SU-DHL-6 (cell line): ENCODE data around the gene AATF.

Experiments
- H2AFZ ChIP-seq: fragments of 200-600 bp; sonication (generic); 2 replicates; pipeline ENCODE4 v1.6.1; 2014; ENCODE audit warnings: low read depth, mild to moderate bottlenecking, moderate library complexity, mixed read lengths, antibody characterized with exemption, low read length; ENCODE audit not compliant: severe bottlenecking
- H3F3A ChIP-seq: fragments of 200-600 bp; shearing (Covaris generic); 2 replicates; pipeline ENCODE4 v1.6.0; 2016; ENCODE audit warnings: antibody characterized with exemption, mild to moderate bottlenecking; ENCODE audit not compliant: insufficient read depth
- H3K27ac ChIP-seq: fragments of 200-600 bp; sonication (generic); 2 replicates; pipeline ENCODE4 v1.5.1; 2016; ENCODE audit warnings: low read depth, mild to moderate bottlenecking, low read length, moderate library complexity, mixed read lengths
- H3K27me3 ChIP-seq: fragments of 200-600 bp; sonication (generic), shearing (Covaris generic); 2 replicates; pipeline ENCODE4 v1.6.0; 2014; ENCODE audit warnings: mild to moderate bottlenecking, low read length
- H3K36me3 ChIP-seq: fragments of 200-600 bp; sonication (generic); 2 replicates; pipeline ENCODE4 v1.6.1; 2014; ENCODE audit warnings: mild to moderate bottlenecking, low read length, mixed read lengths
- H3K4me2 ChIP-seq: fragments of 300-600, 200-600 bp; shearing (Covaris generic), sonication (generic); 2 replicates; pipeline ENCODE4 v1.6.0; 2014; ENCODE audit warnings: low read length, low read depth, mild to moderate bottlenecking; ENCODE audit not compliant: poor library complexity, severe bottlenecking
- H3K4me3 ChIP-seq: fragments of 200-600 bp; sonication (generic); 2 replicates; pipeline ENCODE4 v1.5.1; 2014; ENCODE audit warnings: antibody characterized with exemption, low read length, mild to moderate bottlenecking, mixed read lengths; ENCODE audit not compliant: insufficient read depth, poor library complexity, severe bottlenecking
- H3K79me2 ChIP-seq: fragments of 200-600 bp; sonication (generic); 2 replicates; pipeline ENCODE4 v1.6.1; 2014; ENCODE audit warnings: mild to moderate bottlenecking, low read length, moderate library complexity; ENCODE audit not compliant: insufficient read depth
- H3K9ac ChIP-seq: fragments of 200-600 bp; sonication (generic); 2 replicates; pipeline ENCODE4 v1.7.0; 2014; ENCODE audit warnings: mild to moderate bottlenecking, low read length
- H3K9me2 ChIP-seq: fragments of 200-600 bp; sonication (generic); replicated peaks from 2 replicates; pipeline ENCODE4 v1.6.1; 2014; ENCODE audit warnings: low read length; ENCODE audit not compliant: insufficient read depth
- H3K9me3 ChIP-seq: fragments of 200-600 bp; sonication (generic); 2 replicates; pipeline ENCODE4 v1.6.1; 2014; ENCODE audit warnings: low read length, mixed read lengths; ENCODE audit not compliant: insufficient read depth
- H4K20me1 ChIP-seq: fragments of 200-600 bp; sonication (generic); 2 replicates; pipeline ENCODE4 v1.6.1; 2014; ENCODE audit warnings: low read depth, mild to moderate bottlenecking, antibody characterized with exemption, low read length, moderate library complexity, mixed read lengths
- CTCF ChIP-seq: fragments of 200-600 bp; sonication (generic); IDR thresholded peaks from one replicate; pipeline ENCODE4 v1.5.1; 2017; ENCODE audit warnings: antibody characterized with exemption, mild to moderate bottlenecking, low read length, moderate library complexity; ENCODE audit not compliant: insufficient read depth, poor library complexity, severe bottlenecking
- EZH2phosphoT487 ChIP-seq: fragments of 200-600 bp; sonication (generic), shearing (Covaris generic); conservative IDR thresholded peaks from 2 replicates; pipeline ENCODE4 v1.6.1; 2018; ENCODE audit warnings: mild to moderate bottlenecking, antibody characterized with exemption, low read length, moderate library complexity, mixed read lengths

AATF gene

DNA sequence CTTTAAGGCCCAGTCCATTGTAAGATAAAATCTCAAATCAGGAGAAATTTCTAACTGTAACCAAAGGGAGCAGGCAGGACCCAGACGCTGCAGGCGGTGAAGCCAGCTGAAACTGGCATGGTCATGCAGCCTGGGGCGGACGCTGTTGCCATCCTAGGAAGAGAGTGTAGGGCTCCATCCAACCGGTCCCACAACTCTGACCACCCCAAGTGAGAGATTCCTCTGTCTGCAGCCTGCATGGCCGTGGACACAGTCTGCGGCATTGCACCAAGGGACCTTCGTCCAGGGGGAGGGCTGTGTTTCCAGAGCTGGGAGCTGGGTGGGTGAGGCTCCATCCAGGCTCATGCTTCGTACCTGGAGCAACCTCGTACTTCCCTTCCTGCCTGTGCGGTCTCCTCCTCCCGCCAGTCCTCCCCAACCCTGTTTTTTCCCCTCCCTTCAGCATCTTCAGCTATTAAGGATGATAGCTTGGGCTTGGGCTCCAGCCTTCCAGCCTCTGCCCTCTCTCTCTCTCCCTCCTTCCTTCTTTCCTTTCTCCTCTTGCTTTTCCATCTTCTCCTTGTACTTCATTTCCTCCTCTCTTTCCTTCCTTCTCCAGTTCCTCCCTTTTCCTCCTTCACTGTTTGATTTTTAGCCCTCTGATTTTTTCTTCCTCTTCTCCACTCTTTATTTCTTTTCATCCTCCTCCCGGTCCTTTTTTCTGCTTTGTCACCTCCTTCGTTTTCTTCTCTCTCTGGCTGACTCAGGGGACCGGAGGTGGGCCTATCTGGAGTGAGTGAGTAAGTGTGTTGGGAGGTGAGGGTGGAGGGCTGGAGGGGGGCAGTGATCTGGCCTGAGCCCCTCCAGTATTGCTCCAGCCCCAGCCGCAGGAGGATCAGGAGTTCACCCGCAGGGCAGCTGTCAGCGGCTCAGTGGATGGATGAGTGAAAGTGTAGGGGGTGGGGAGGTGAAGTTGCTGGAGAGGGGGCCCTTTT lies 28.4 kb upstream of the AATF start:
- Histone ChIP-seq H3K9me2 (no peaks in the 10 kb centered on the region), H3K27ac (no peak overlapping the region), H3K9me3 (no peaks in the 10 kb centered on the region), H3K4me2 (no peak overlapping the region), H4K20me1 (no peaks in the 10 kb centered on the region), H2AFZ (no peak overlapping the region), H3F3A (no peaks in the 10 kb centered on the region), H3K79me2 (no peaks in the 10 kb centered on the region), H3K4me3 (no peak overlapping the region), H3K27me3 (no peaks in the 10 kb centered on the region), H3K9ac (no peak overlapping the region), H3K36me3 (no peaks in the 10 kb centered on the region)
- no peak for TF ChIP-seq CTCF
- TF ChIP-seq EZH2phosphoT487, result no peak

GRCh38 chr17:36921095-36921851 lies 27.5 kb upstream of the AATF start:
- H3K27me3 ChIP-seq, result no peaks in the 10 kb centered on the region
- no peak overlapping the region for H3K9ac ChIP-seq
- no peak overlapping the region for H3K4me2 ChIP-seq
- no peak overlapping the region for H3K4me3 ChIP-seq
- no peaks in the 10 kb centered on the region for H4K20me1 ChIP-seq
- no peaks in the 10 kb centered on the region for H3K36me3 ChIP-seq
- H2AFZ ChIP-seq, result no peak overlapping the region
- no peaks in the 10 kb centered on the region for H3K9me2 ChIP-seq
- H3F3A ChIP-seq, result no peaks in the 10 kb centered on the region
- H3K27ac ChIP-seq, result no peak overlapping the region
- H3K79me2 ChIP-seq, result no peaks in the 10 kb centered on the region
- no peak for TF ChIP-seq CTCF
- no peak for TF ChIP-seq EZH2phosphoT487
- H3K9me3 ChIP-seq, result no peaks in the 10 kb centered on the region

DNA sequence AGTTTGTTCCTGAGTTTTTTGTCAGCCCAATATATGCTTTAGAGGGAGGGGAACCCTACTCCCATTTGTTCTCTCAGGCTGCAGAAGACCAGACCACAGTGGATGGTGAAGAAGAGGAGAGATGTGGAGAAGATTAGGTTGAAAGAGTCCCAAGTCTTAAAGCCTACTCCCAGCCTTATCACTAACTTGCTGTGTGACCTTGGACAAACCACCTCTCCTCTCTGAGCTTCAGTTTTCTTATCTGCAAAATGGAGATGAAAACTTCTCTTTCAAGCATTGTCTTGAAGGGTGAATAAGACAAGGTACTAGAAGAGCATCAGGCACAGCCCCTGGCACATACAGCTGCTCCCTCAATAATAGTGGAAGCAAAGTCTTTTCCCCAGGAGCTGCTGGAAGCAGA lies 26.6 kb upstream of the AATF start:
- no peaks in the 10 kb centered on the region for H3K27me3 ChIP-seq

More for the DNA sequence above, 26.6 kb upstream of the AATF start:
- Histone ChIP-seq H3K4me3 (no peak overlapping the region), H3K9me3 (no peaks in the 10 kb centered on the region), H3K4me2 (no peak overlapping the region), H3K9me2 (no peaks in the 10 kb centered on the region), H2AFZ (no peak overlapping the region), H3K27ac (no peak overlapping the region), H3K36me3 (no peaks in the 10 kb centered on the region), H3K79me2 (no peaks in the 10 kb centered on the region), H3K9ac (no peak overlapping the region), H3F3A (no peaks in the 10 kb centered on the region), H4K20me1 (no peaks in the 10 kb centered on the region)
- TF ChIP-seq EZH2phosphoT487 (no peak), CTCF (no peak)
